ENCODE measurements around the gene LPIN1.
"Not testable (repeated sequence)": the region's sequence is repeated elsewhere in the genome, so short reads cannot be mapped to it uniquely, and the experiment has no call there.

Gene LPIN1

DNA sequence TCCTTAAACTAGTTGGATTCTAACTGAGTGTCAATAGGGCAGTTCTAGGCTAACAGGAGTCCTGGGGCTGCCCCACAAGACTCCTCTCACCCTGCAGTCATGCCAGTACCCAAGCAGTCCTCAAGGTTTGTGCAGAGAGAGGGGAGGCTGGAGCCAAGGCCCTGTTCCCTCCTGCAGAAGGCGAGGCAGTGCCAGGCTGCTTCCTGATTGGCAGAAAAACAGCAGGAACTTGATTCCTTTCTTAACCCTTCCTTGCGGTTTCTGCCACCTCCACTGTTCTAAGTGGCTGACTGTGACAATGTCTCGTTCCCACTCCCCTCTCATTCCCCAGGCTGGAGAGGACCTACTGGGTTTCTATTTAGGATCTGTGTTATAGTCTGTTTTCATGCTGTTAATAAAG is 75.3 kb downstream of the LPIN1 start:
- in situ Hi-C loops (cut with HindIII; ENCODE audit: low sequenced_read_pairs): no loop called here
- TF ChIP-seq, protein P1, sequence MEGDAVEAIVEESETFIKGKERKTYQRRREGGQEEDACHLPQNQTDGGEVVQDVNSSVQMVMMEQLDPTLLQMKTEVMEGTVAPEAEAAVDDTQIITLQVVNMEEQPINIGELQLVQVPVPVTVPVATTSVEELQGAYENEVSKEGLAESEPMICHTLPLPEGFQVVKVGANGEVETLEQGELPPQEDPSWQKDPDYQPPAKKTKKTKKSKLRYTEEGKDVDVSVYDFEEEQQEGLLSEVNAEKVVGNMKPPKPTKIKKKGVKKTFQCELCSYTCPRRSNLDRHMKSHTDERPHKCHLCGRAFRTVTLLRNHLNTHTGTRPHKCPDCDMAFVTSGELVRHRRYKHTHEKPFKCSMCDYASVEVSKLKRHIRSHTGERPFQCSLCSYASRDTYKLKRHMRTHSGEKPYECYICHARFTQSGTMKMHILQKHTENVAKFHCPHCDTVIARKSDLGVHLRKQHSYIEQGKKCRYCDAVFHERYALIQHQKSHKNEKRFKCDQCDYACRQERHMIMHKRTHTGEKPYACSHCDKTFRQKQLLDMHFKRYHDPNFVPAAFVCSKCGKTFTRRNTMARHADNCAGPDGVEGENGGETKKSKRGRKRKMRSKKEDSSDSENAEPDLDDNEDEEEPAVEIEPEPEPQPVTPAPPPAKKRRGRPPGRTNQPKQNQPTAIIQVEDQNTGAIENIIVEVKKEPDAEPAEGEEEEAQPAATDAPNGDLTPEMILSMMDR (IDR thresholded peaks at IDR 0.05; ENCODE audit: low read depth, low read length): no peak
- no peak overlapping the region for H3K4me3 ChIP-seq (ENCODE audit: low read depth, low read length)
- no peak for DNase-seq (ENCODE audit: low read depth, low spot score)

DNA sequence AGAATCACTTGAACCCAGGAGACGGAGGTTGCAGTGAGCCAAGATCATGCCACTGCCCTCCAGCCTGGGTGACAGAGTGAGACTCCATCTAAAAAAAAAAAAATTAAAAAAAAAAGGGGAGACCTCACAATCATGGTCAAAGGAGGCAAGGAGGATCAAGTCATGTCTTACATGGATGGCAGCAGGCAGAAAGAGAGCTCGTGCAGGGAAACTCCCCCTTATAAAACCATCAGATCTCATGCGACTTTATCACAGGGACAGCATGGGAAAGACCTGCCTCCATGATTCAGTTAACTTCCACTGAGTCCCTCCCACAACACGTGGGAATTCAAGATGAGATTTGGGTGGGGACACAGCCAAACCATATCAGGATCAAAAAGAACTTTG is 75.9 kb downstream of the LPIN1 start:
- in situ Hi-C loops (cut with HindIII; ENCODE audit: low sequenced_read_pairs); H3K4me3 ChIP-seq (ENCODE audit: low read depth, low read length): not testable (repeated sequence)

DNA sequence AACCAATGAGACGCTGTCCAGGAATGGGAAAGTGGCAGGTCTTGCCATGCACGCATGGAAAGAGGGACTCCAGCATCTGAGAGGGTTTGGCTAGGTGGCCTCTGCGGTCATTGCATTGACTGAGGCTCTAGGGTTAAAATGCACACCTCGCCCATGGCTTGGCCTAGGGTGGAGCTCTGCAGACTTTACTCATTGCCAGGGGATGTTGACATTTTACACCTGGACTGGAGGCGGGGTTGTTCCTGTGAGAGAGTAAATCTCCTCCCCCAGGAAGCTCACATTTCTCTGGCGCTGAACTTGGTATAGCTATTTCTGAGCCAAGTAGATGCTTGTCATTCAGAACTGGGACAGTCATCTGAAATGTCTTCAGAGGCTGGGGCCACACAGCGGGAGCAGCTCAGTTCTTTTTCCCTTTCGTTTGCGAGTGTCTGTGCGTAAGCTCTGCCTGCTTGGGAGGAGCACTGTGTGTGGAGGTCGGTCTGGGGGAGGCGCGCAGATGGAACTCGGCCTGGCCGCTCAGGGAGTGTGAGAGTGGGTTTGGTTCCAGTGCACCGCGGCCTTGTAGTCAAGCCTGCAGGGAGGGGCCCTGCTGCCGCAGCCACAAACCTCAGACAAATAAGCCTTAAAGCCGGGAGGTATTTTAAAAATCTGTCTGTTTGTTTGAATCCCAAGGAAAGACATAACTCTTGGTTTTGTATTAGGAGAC is 76.5 kb downstream of the LPIN1 start:
- in situ Hi-C loops (cut with HindIII; ENCODE audit: low sequenced_read_pairs): no loop called here
- no peak for DNase-seq (ENCODE audit: low read depth, low spot score)
- H3K4me3 ChIP-seq (ENCODE audit: low read depth, low read length): no peak overlapping the region
- TF ChIP-seq, protein P1 (IDR thresholded peaks at IDR 0.05; ENCODE audit: low read depth, low read length): no peak

More for the DNA sequence above, 75.9 kb downstream of the LPIN1 start:
- not testable (repeated sequence) for DNase-seq (ENCODE audit: low read depth, low spot score)

GRCh38 chr2:11824901-11825828 is 78.7 kb downstream of the LPIN1 start:
- no peak for DNase-seq (ENCODE audit: low read depth, low spot score)
- in situ Hi-C loops (cut with HindIII; ENCODE audit: low sequenced_read_pairs): no loop called here
- TF ChIP-seq, protein P1 (IDR thresholded peaks at IDR 0.05; ENCODE audit: low read depth, low read length): no peak
- H3K4me3 ChIP-seq (ENCODE audit: low read depth, low read length): no peak overlapping the region

- TF ChIP-seq, protein P1 (IDR thresholded peaks at IDR 0.05; ENCODE audit: low read depth, low read length): no peak
- H3K4me3 ChIP-seq (ENCODE audit: low read depth, low read length): no peak overlapping the region
- DNase-seq (ENCODE audit: low read depth, low spot score): no peak
- in situ Hi-C loops (cut with HindIII; ENCODE audit: low sequenced_read_pairs): no loop called here
Measured at GRCh38 chr2:11827547-11827946, 81.1 kb downstream of the LPIN1 start.

GRCh38 chr2:11828933-11829323 is 82.5 kb downstream of the LPIN1 start:
- in situ Hi-C loops (cut with HindIII; ENCODE audit: low sequenced_read_pairs): no loop called here
- no peak overlapping the region for H3K4me3 ChIP-seq (ENCODE audit: low read depth, low read length)

More at GRCh38 chr2:11828933-11829323, 82.5 kb downstream of the LPIN1 start:
- TF ChIP-seq, protein P1 (IDR thresholded peaks at IDR 0.05; ENCODE audit: low read depth, low read length): no peak
- DNase-seq (ENCODE audit: low read depth, low spot score): no peak

Measured in astrocyte of the spinal cord (primary cell).